Dermis blood vessel endothelial cell (primary cell): Measurements from ENCODE around the gene EMP1. TPM values are rescaled to one million over a fixed set of nuclear protein-coding genes. Genes with fewer than 3 reads are reported as not detected.

Experiments
- DNase-seq: peaks from one replicate; pipeline ENCODE4 v3.0.0; 2010
- total RNA-seq: library from RNA; depleted of rRNA; stranded (reverse); fragments of >200 nt; gene quantifications from 2 replicates; pipeline ENCODE4 v1.2.3, GENCODE V29; 2014

Gene EMP1
- total RNA-seq, 1 donor from 2014 or later, result 336 TPM

- DNase-seq, result peak; percentile 48
Measured at GRCh38 chr12:13173012-13173932, 23.3 kb upstream of the EMP1 start.

GRCh38 chr12:13175499-13175898, 21.0 kb upstream of the EMP1 start:
- no peak for DNase-seq

- DNase-seq, result no peak
Measured at GRCh38 chr12:13176256-13176655, 20.3 kb upstream of the EMP1 start.

GRCh38 chr12:13177373-13177772, 19.2 kb upstream of the EMP1 start:
- DNase-seq, result peak; percentile 41

- no peak for DNase-seq
Measured at GRCh38 chr12:13177906-13178305, 18.6 kb upstream of the EMP1 start.

GRCh38 chr12:13178568-13179210, 17.8 kb upstream of the EMP1 start:
- no peak for DNase-seq

GRCh38 chr12:13179211-13180074, 17.1 kb upstream of the EMP1 start:
- peak; percentile 56 for DNase-seq

GRCh38 chr12:13181375-13182070, 15.0 kb upstream of the EMP1 start:
- no peak for DNase-seq

GRCh38 chr12:13182881-13183280, 13.6 kb upstream of the EMP1 start:
- DNase-seq, result no peak

- DNase-seq, result no peak
Measured at GRCh38 chr12:13183620-13184019, 12.9 kb upstream of the EMP1 start.

GRCh38 chr12:13186302-13186701, 10.2 kb upstream of the EMP1 start:
- DNase-seq, result no peak

GRCh38 chr12:13187399-13187798, 9.1 kb upstream of the EMP1 start:
- no peak for DNase-seq

GRCh38 chr12:13189264-13189663, 7.3 kb upstream of the EMP1 start:
- DNase-seq, result no peak

- no peak for DNase-seq
Measured at GRCh38 chr12:13190275-13190674, 6.3 kb upstream of the EMP1 start.

GRCh38 chr12:13192719-13193118, 3.8 kb upstream of the EMP1 start:
- no peak for DNase-seq

GRCh38 chr12:13193505-13194231, 2.9 kb upstream of the EMP1 start:
- no peak for DNase-seq

- no peak for DNase-seq
Measured at GRCh38 chr12:13194401-13195110, 2.0 kb upstream of the EMP1 start.

- DNase-seq, result no peak
Measured at GRCh38 chr12:13195250-13195649, 1.3 kb upstream of the EMP1 start.

GRCh38 chr12:13195785-13196129, 769 bp upstream of the EMP1 start:
- DNase-seq, result no peak

- DNase-seq, result no peak
Measured at GRCh38 chr12:13197032-13197431, 506 bp downstream of the EMP1 start.

GRCh38 chr12:13197526-13198143, 1.1 kb downstream of the EMP1 start:
- no peak for DNase-seq
